ENCODE results near the gene SYNPO. TPM values are rescaled to one million over a fixed set of nuclear protein-coding genes. Genes with fewer than 3 reads are reported as not detected.

Gene SYNPO
- total and polyA plus RNA-seq, 2 donors from 2014 or later, result 46.3 to 87.6 TPM

DNA sequence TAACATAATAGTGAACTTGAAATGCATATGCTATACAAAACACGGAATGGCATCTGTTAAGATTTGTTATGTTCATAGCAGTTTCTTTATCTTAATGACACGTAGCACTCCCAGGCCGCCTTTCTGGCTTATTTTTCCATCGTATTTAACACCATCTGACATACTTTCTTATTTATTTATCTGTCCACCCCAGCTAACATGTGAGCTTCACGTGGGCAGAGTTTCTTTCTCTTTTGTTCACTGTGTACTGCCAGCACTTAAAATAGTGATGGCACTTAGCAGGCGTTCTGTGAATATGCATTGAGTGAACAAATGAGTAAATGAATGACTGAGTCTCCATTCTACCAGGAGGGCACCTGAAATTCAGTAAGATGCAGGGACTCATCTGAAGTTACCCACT lies 29.4 kb upstream of the SYNPO start:
- no peak for TF ChIP-seq CTCF (IDR thresholded peaks at IDR 0.05; ENCODE audit: borderline replicate concordance, extremely low read depth, insufficient read depth)
- Histone ChIP-seq H3K27ac (ENCODE audit: low read depth in 2 of 2, low read length in 2 of 2) (peak overlapping the region in 1 of 2 donors; percentile 7), H3K36me3 (ENCODE audit: control insufficient read depth in 2 of 3, insufficient read depth in 3 of 3, low read length in 3 of 3) (no peaks in the 10 kb centered on the region), H3K4me1 (ENCODE audit: control insufficient read depth in 2 of 3, insufficient read depth in 2 of 3, low read depth in 1 of 3, low read length in 3 of 3) (peaks cover 0 to 51% (median 30%) of the 10 kb centered on the region in 3 donors), H3K9ac (ENCODE audit: low read length in 3 of 3) (no peak overlapping the region), H3K9me3 (ENCODE audit: control insufficient read depth in 2 of 3, insufficient read depth in 1 of 3, low read length in 3 of 3) (no peaks in the 10 kb centered on the region), H3K27me3 (ENCODE audit: control insufficient read depth, insufficient read depth, low read length) (no peaks in the 10 kb centered on the region), H3K4me3 (ENCODE audit: low read length in 3 of 3) (no peak overlapping the region)
- intact Hi-C loops (cut with DNase I), result no loop called here
- no peak for DNase-seq
- no peak for FAIRE-seq

DNA sequence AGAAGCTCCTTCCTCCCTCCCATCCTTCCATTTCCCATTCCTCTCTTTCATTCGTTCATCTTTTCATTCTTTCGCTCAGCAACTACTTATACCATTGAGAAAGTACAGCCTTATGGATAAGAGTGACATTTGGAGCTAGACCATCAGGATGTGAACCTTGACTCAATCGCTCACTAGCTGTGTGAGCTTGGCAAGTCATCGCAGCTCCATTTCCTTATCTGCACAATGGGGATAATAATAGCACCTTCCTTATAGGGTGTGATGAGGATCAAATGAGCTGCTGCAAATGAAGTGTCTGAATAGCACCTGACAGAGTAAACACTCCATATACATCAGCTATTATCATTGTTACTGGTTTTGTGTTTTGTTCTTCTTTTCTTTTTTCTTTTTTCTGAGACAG lies 28.1 kb upstream of the SYNPO start:
- no peak for DNase-seq
- no peak for TF ChIP-seq CTCF (IDR thresholded peaks at IDR 0.05; ENCODE audit: borderline replicate concordance, extremely low read depth, insufficient read depth)
- Histone ChIP-seq H3K4me3 (ENCODE audit: low read length in 3 of 3) (no peak overlapping the region), H3K9ac (ENCODE audit: low read length in 3 of 3) (no peak overlapping the region), H3K9me3 (ENCODE audit: control insufficient read depth in 2 of 3, insufficient read depth in 1 of 3, low read length in 3 of 3) (no peaks in the 10 kb centered on the region), H3K36me3 (ENCODE audit: control insufficient read depth in 2 of 3, insufficient read depth in 3 of 3, low read length in 3 of 3) (no peaks in the 10 kb centered on the region), H3K4me1 (ENCODE audit: control insufficient read depth in 2 of 3, insufficient read depth in 2 of 3, low read depth in 1 of 3, low read length in 3 of 3) (peaks cover 0 to 57% (median 35%) of the 10 kb centered on the region in 3 donors), H3K27ac (ENCODE audit: low read depth in 2 of 2, low read length in 2 of 2) (peak overlapping the region in 1 of 2 donors; percentile 65), H3K27me3 (ENCODE audit: control insufficient read depth, insufficient read depth, low read length) (no peaks in the 10 kb centered on the region)
- intact Hi-C loops (cut with DNase I), result no loop called here
- no peak for FAIRE-seq

GRCh38 chr5:150612905-150613670 lies 27.4 kb upstream of the SYNPO start:
- no peak overlapping the region for H3K9ac ChIP-seq (ENCODE audit: low read length in 3 of 3)
- TF ChIP-seq CTCF (IDR thresholded peaks at IDR 0.05; ENCODE audit: borderline replicate concordance, extremely low read depth, insufficient read depth), result no peak
- FAIRE-seq, result no peak

More at GRCh38 chr5:150612905-150613670, 27.4 kb upstream of the SYNPO start:
- DNase-seq, result no peak
- Histone ChIP-seq H3K27me3 (ENCODE audit: control insufficient read depth, insufficient read depth, low read length) (no peaks in the 10 kb centered on the region), H3K4me1 (ENCODE audit: control insufficient read depth in 2 of 3, insufficient read depth in 2 of 3, low read depth in 1 of 3, low read length in 3 of 3) (peaks cover 0 to 60% (median 35%) of the 10 kb centered on the region in 3 donors), H3K4me3 (ENCODE audit: low read length in 3 of 3) (no peak overlapping the region), H3K36me3 (ENCODE audit: control insufficient read depth in 2 of 3, insufficient read depth in 3 of 3, low read length in 3 of 3) (no peaks in the 10 kb centered on the region), H3K27ac (ENCODE audit: low read depth in 2 of 2, low read length in 2 of 2) (peak overlapping the region in 1 of 2 donors; percentile 42), H3K9me3 (ENCODE audit: control insufficient read depth in 2 of 3, insufficient read depth in 1 of 3, low read length in 3 of 3) (no peaks in the 10 kb centered on the region)
- intact Hi-C loops (cut with DNase I), result no loop called here
